ENCODE results near the gene CENATAC. TPM values are rescaled to one million over a fixed set of nuclear protein-coding genes. Genes with fewer than 3 reads are reported as not detected.

Gene CENATAC
- polyA plus RNA-seq, 4 donors = 12.9 to 50.1 (median 28.6) TPM

GRCh38 chr11:119025978-119026766, 28.2 kb downstream of the CENATAC start:
- WGBS, 3 donors = 28 to 60% (median 49%) methylated on average over 16 of the region's 16 CpGs
- DNase-seq = peak; percentile 36 to 71
- FAIRE-seq = no peak
- H3K27me3 ChIP-seq (ENCODE audit: control insufficient read depth in 3 of 3, insufficient read depth in 3 of 3, low read length in 3 of 3) = no peaks in the 10 kb centered on the region
- H3K27ac ChIP-seq (ENCODE audit: low read depth in 1 of 3, low read length in 2 of 3) = peak overlapping the region; percentile 53 to 88 (median 73)
- peaks cover 2 to 55% (median 4%) of the 10 kb centered on the region in 3 donors for H3K4me1 ChIP-seq (ENCODE audit: control insufficient read depth in 3 of 3, insufficient read depth in 2 of 3, low read depth in 1 of 3, low read length in 2 of 3)
- peak overlapping the region in 2 of 3 donors; percentile 82 to 87 for H3K4me3 ChIP-seq (ENCODE audit: low read depth in 1 of 3, low read length in 3 of 3)
- H3K9me3 ChIP-seq (ENCODE audit: control insufficient read depth in 2 of 2, insufficient read depth in 1 of 2, low read depth in 1 of 2, low read length in 1 of 2) = no peaks in the 10 kb centered on the region
- H3K36me3 ChIP-seq (ENCODE audit: control insufficient read depth in 3 of 3, insufficient read depth in 2 of 3, low read depth in 1 of 3, low read length in 3 of 3) = peaks cover 3 to 69% (median 3%) of the 10 kb centered on the region in 3 donors

GRCh38 chr11:119026970-119027369, 29.0 kb downstream of the CENATAC start:
- DNase-seq (peak; percentile 90 to 91), FAIRE-seq (no peak)
- Histone ChIP-seq H3K4me3 (ENCODE audit: low read depth in 1 of 3, low read length in 3 of 3) (peak overlapping the region in 2 of 3 donors; percentile 82 to 87), H3K27ac (ENCODE audit: low read depth in 1 of 3, low read length in 2 of 3) (peak overlapping the region; percentile 64 to 88 (median 73)), H3K4me1 (ENCODE audit: control insufficient read depth in 3 of 3, insufficient read depth in 2 of 3, low read depth in 1 of 3, low read length in 2 of 3) (peaks cover 2 to 47% (median 4%) of the 10 kb centered on the region in 3 donors), H3K27me3 (ENCODE audit: control insufficient read depth in 3 of 3, insufficient read depth in 3 of 3, low read length in 3 of 3) (no peaks in the 10 kb centered on the region), H3K9me3 (ENCODE audit: control insufficient read depth in 2 of 2, insufficient read depth in 1 of 2, low read depth in 1 of 2, low read length in 1 of 2) (no peaks in the 10 kb centered on the region), H3K36me3 (ENCODE audit: control insufficient read depth in 3 of 3, insufficient read depth in 2 of 3, low read depth in 1 of 3, low read length in 3 of 3) (peaks cover 3 to 66% (median 3%) of the 10 kb centered on the region in 3 donors)
- 6 to 56% (median 32%) methylated on average over 2 of the region's 2 CpGs for WGBS, 3 donors

- DNase-seq = peak in 1 of 2 donors; percentile 13
- Histone ChIP-seq H3K4me3 (ENCODE audit: low read depth in 1 of 3, low read length in 3 of 3) (peak overlapping the region in 2 of 3 donors; percentile 82 to 87), H3K4me1 (ENCODE audit: control insufficient read depth in 3 of 3, insufficient read depth in 2 of 3, low read depth in 1 of 3, low read length in 2 of 3) (peaks cover 2 to 40% (median 4%) of the 10 kb centered on the region in 3 donors), H3K9me3 (ENCODE audit: control insufficient read depth in 2 of 2, insufficient read depth in 1 of 2, low read depth in 1 of 2, low read length in 1 of 2) (no peaks in the 10 kb centered on the region), H3K27me3 (ENCODE audit: control insufficient read depth in 3 of 3, insufficient read depth in 3 of 3, low read length in 3 of 3) (no peaks in the 10 kb centered on the region), H3K36me3 (ENCODE audit: control insufficient read depth in 3 of 3, insufficient read depth in 2 of 3, low read depth in 1 of 3, low read length in 3 of 3) (peaks cover 0 to 58% (median 3%) of the 10 kb centered on the region in 3 donors), H3K27ac (ENCODE audit: low read depth in 1 of 3, low read length in 2 of 3) (peak overlapping the region; percentile 64 to 88 (median 73))
- 32 to 72% (median 60%) methylated on average over 9 of the region's 9 CpGs for WGBS, 3 donors
- FAIRE-seq = no peak
Measured at GRCh38 chr11:119027561-119028345, 29.8 kb downstream of the CENATAC start.

GRCh38 chr11:119028346-119029068, 30.6 kb downstream of the CENATAC start:
- Histone ChIP-seq H3K27me3 (ENCODE audit: control insufficient read depth in 3 of 3, insufficient read depth in 3 of 3, low read length in 3 of 3) (no peaks in the 10 kb centered on the region), H3K36me3 (ENCODE audit: control insufficient read depth in 3 of 3, insufficient read depth in 2 of 3, low read depth in 1 of 3, low read length in 3 of 3) (peaks cover 0 to 52% (median 2%) of the 10 kb centered on the region in 3 donors), H3K4me1 (ENCODE audit: control insufficient read depth in 3 of 3, insufficient read depth in 2 of 3, low read depth in 1 of 3, low read length in 2 of 3) (peaks cover 2 to 34% (median 2%) of the 10 kb centered on the region in 3 donors), H3K27ac (ENCODE audit: low read depth in 1 of 3, low read length in 2 of 3) (peak overlapping the region; percentile 85 to 96 (median 88)), H3K4me3 (ENCODE audit: low read depth in 1 of 3, low read length in 3 of 3) (peak overlapping the region in 2 of 3 donors; percentile 82 to 87), H3K9me3 (ENCODE audit: control insufficient read depth in 2 of 2, insufficient read depth in 1 of 2, low read depth in 1 of 2, low read length in 1 of 2) (no peaks in the 10 kb centered on the region)
- DNase-seq (peak; percentile 24 to 71), FAIRE-seq (no peak)
- WGBS, 3 donors = 16 to 61% (median 38%) methylated on average over 8 to 9 of the region's 9 CpGs

- H3K27me3 ChIP-seq (ENCODE audit: control insufficient read depth in 3 of 3, insufficient read depth in 3 of 3, low read length in 3 of 3) = no peaks in the 10 kb centered on the region
- FAIRE-seq (no peak), DNase-seq (no peak)
- H3K4me1 ChIP-seq (ENCODE audit: control insufficient read depth in 3 of 3, insufficient read depth in 2 of 3, low read depth in 1 of 3, low read length in 2 of 3) = peaks cover 0 to 29% (median 2%) of the 10 kb centered on the region in 3 donors
- peak overlapping the region in 2 of 3 donors; percentile 82 to 87 for H3K4me3 ChIP-seq (ENCODE audit: low read depth in 1 of 3, low read length in 3 of 3)
- 13 to 70% (median 55%) methylated on average over 1 of the region's 1 CpG for WGBS, 3 donors
- H3K27ac ChIP-seq (ENCODE audit: low read depth in 1 of 3, low read length in 2 of 3) = peak overlapping the region; percentile 85 to 96 (median 88)
- H3K36me3 ChIP-seq (ENCODE audit: control insufficient read depth in 3 of 3, insufficient read depth in 2 of 3, low read depth in 1 of 3, low read length in 3 of 3) = peaks cover 0 to 50% (median 2%) of the 10 kb centered on the region in 3 donors
- no peaks in the 10 kb centered on the region for H3K9me3 ChIP-seq (ENCODE audit: control insufficient read depth in 2 of 2, insufficient read depth in 1 of 2, low read depth in 1 of 2, low read length in 1 of 2)
Measured at GRCh38 chr11:119029069-119029339, 31.1 kb downstream of the CENATAC start.

- peak overlapping the region; percentile 85 to 96 (median 88) for H3K27ac ChIP-seq (ENCODE audit: low read depth in 1 of 3, low read length in 2 of 3)
- peaks cover 0 to 24% (median 0%) of the 10 kb centered on the region in 3 donors for H3K4me1 ChIP-seq (ENCODE audit: control insufficient read depth in 3 of 3, insufficient read depth in 2 of 3, low read depth in 1 of 3, low read length in 2 of 3)
- H3K4me3 ChIP-seq (ENCODE audit: low read depth in 1 of 3, low read length in 3 of 3) = peak overlapping the region in 2 of 3 donors; percentile 82 to 87
- H3K9me3 ChIP-seq (ENCODE audit: control insufficient read depth in 2 of 2, insufficient read depth in 1 of 2, low read depth in 1 of 2, low read length in 1 of 2) = no peaks in the 10 kb centered on the region
- FAIRE-seq = no peak
- DNase-seq = peak; percentile 94 to 97
- H3K27me3 ChIP-seq (ENCODE audit: control insufficient read depth in 3 of 3, insufficient read depth in 3 of 3, low read length in 3 of 3) = no peaks in the 10 kb centered on the region
- H3K36me3 ChIP-seq (ENCODE audit: control insufficient read depth in 3 of 3, insufficient read depth in 2 of 3, low read depth in 1 of 3, low read length in 3 of 3) = peaks cover 0 to 47% (median 2%) of the 10 kb centered on the region in 3 donors
- WGBS, 3 donors = 8 to 44% (median 27%) methylated on average over 10 of the region's 10 CpGs
Measured at GRCh38 chr11:119029340-119030028, 31.5 kb downstream of the CENATAC start.

GRCh38 chr11:119030029-119030328, 32.0 kb downstream of the CENATAC start:
- Histone ChIP-seq H3K36me3 (ENCODE audit: control insufficient read depth in 3 of 3, insufficient read depth in 2 of 3, low read depth in 1 of 3, low read length in 3 of 3) (peaks cover 0 to 42% (median under 1%) of the 10 kb centered on the region in 3 donors), H3K27me3 (ENCODE audit: control insufficient read depth in 3 of 3, insufficient read depth in 3 of 3, low read length in 3 of 3) (no peaks in the 10 kb centered on the region), H3K27ac (ENCODE audit: low read depth in 1 of 3, low read length in 2 of 3) (peak overlapping the region; percentile 85 to 96 (median 88)), H3K9me3 (ENCODE audit: control insufficient read depth in 2 of 2, insufficient read depth in 1 of 2, low read depth in 1 of 2, low read length in 1 of 2) (no peaks in the 10 kb centered on the region), H3K4me3 (ENCODE audit: low read depth in 1 of 3, low read length in 3 of 3) (peak overlapping the region; percentile 78 to 87 (median 82)), H3K4me1 (ENCODE audit: control insufficient read depth in 3 of 3, insufficient read depth in 2 of 3, low read depth in 1 of 3, low read length in 2 of 3) (peaks cover 0 to 19% (median 0%) of the 10 kb centered on the region in 3 donors)
- DNase-seq (peak in 1 of 2 donors; percentile 16), FAIRE-seq (no peak)
- WGBS, 3 donors = 0 to 5% (median 2%) methylated on average over 12 to 13 of the region's 13 CpGs

All from small intestine (tissue), 7 donors.